ENCODE results near the gene PEX1. TPM values are rescaled to one million over a fixed set of nuclear protein-coding genes. Genes with fewer than 3 reads are reported as not detected.
"Not testable (repeated sequence)": the region's sequence is repeated elsewhere in the genome, so short reads cannot be mapped to it uniquely, and the experiment has no call there.

The PEX1 gene
- total RNA-seq, 1 donor from 2014 or later, result 57.3 TPM

DNA sequence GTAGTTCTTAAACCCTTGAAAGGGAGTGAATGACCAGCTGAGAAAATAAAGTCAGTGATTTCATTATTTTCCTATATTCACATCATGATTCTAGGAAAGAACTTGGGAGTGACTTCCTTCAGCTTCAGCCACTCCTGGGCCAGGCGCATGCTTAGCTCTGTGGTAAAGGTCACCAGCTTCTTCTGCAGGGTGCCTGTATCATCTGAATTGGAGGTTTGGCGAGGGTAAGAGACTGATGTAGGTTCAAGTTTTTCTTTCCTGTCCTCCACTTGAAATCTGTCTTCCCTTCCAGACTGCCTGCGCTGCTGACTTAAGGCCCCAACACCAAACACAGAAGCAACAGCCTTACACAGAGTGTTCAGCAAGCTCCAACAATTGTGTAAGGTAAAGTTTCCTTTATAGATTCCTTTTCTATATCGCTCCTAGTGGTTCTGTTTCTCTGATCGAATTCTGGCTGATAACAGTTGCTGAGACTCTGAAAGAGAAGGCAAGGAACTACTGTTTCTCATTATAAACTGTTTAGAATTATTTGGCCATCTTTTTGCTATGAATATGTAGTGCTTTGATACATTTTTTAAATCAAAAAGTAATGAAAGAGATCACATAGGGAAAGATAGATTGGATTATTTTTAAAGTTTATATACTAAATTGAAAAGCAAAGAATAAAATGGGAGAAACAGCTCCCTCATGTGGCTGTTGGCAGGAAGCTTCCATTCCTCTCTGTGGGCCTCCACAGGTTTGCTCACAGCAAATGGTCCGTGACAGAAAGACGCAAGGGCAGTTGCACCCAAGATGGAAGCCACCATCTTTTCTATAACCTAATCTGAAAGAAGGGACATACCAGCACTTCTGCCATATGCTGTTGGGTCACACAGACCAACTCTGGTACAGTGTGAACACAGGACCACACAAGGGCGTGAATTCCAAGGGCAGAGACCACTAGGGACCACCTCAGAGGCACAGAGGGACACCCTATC, 67.0 kb downstream of the PEX1 start:
- DNase-seq (ENCODE audit: low spot score), result peak; percentile 25

DNA sequence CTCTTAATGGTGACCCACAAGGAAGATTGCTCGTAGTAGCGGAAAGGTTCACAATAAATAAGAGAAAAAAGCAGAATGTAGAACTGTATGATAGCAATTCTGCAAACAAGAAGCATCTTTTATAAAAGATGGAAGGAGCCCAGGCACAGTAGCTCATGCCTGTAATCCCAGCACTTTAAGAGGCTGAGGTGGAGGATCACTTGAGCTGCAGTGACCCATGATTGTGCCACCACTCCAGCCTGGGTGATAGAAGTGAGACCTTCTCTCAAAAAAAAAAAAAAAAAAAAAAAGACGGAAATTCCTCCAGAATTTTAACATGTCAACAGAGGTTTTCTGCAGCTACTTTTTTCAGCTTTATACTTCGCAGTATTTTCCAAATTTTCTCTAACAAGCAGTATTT, 67.8 kb downstream of the PEX1 start:
- DNase-seq (ENCODE audit: low spot score), result no peak

DNA sequence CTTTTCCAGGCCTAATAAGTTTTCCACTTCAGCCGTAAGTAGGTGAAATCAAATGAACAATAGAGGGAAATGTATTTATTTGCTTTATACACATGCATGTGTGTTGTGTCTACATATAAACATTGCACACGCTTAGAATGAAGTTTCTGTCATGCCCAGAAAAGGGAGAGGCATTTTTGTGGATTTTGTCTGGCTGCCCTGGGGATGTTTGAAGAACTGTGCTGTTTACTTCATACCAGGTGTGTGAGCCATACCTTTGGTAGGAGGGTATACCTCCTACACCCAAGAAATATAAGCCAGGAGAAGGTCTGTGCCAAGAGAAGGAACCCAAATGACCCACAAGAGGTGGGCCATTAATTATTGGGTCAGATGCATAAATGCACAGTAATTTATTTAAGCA, 68.2 kb downstream of the PEX1 start:
- DNase-seq (ENCODE audit: low spot score), result no peak

DNA sequence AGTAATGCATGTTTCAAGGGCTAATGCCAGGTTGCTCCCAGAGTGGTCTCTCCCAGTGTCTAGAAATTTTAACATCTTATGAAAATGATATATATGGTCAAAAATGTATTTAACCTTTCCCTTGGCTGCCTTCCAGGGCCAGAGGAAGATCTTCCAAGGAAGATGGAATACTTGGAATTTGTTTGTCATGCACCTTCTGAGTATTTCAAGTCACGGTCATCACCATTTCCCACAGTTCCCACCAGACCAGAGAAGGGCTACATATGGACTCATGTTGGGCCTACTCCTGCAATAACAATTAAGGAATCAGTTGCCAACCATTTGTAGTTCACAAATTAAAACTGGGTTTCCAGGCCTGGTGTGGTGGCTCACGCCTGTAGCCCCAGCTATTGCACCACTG, 72.1 kb downstream of the PEX1 start:
- no peak for DNase-seq (ENCODE audit: low spot score)

DNA sequence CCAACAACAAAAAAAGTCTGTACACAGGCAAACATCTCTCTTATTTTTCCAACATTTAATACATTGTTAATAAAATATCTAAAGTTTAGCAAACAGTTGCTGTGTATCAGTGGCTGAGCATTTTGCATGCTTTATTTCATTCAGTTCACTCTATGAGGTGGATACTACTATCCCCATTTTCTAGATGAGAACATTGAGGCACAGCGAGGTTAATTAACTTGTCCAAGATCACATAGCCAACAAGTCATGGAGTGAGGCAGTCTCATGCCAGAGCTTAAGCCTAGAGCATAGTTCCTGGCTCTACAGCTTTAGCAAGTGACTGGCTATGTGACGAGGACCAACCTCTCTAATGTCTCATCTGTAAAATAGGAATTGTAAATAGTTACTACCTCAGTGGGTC, 76.7 kb downstream of the PEX1 start:
- no peak for DNase-seq (ENCODE audit: low spot score)

DNA sequence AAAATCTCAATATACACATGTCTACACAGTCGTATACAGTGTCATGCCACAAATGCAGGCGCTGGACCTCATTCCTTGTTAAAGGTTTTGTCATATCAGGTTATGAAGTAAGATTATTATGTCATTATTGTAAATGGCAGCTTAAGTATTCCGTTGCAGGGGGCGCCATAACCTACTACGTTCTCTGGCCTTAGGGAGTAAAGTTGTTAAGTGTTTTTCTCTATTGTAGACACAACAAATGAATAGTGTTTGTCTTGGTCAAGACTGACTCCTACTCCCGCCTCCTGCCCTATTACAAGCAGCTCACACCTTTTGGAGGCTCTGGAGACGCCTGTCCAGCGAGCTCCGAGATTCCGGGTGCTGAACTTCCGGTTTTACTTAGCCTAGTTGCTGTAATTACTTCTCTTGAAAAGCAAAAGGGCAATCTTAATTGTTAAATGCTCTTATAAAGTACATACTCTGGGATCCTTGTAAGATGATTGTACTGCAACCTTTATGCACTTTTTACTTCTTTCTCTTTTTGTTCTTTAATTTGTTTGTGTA, 80.0 kb downstream of the PEX1 start:
- DNase-seq (ENCODE audit: low spot score), result peak; percentile 55

DNA sequence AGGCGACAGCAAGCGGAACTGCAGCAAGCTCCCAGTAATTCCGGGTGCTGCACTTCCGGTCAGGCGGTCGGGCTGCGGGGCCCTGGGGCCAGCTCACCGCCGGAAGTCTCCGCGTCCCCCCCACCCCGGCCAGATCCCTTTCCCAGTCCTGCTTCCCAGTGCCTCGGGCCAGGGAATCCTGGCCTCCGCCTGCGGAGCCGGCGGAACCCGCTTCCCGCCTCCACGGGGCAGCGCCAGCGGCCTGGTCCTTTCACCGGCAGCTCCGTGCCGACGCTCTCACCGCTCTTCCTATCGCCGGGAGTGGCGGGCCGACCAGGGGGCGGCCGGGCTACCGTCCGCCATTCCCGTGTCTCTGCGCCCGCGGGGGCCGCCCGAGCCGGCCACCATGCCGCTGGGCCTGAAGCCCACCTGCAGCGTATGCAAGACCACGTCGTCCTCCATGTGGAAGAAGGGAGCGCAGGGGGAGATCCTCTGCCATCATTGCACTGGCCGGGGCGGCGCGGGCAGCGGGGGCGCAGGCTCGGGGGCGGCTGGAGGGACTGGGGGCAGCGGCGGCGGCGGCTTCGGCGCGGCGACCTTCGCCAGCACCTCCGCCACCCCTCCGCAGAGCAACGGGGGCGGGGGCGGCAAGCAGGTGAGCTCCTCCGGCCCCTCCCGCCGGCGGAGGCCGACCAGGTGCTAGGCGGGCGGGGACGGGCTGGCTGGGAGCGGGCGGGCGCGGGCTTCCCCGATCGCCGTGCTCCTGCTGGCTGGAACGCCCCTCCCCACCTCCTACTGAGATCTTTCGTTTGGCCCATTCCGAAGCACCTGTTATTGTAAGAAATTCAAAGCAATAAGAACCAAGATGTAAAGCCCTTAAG, 80.7 kb downstream of the PEX1 start, which contains the start of gene GATAD1:
Gene GATAD1 (plus strand): TSS at position 138 of the 860 bp plus-strand sequence. CDS start 248 bp downstream, at position 386.
- peak; percentile 94 for DNase-seq (ENCODE audit: low spot score)

DNA sequence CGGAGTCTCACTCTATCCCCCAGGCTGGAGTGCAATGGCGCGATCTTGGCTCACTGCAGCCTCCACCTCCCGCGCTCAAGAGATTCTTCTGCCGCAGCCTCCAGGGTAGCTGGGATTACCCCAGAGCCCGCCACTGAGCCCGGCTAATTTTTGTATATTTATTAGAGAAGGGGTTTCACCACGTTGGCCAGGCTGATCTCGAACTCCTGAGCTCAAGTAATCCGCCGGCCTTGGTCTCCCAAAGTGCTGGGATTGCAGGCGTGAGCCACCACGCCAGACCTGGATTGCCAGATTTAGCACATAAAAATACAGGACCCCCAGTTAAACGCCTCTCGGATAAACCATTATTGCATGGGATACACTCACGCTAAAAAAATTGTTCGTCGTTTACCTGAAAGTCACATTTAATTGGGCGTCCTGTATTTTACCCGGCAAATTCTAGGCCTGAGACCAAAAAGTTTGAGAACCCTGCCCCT, 81.4 kb downstream of the PEX1 start:
- no peak for DNase-seq (ENCODE audit: low spot score)

DNA sequence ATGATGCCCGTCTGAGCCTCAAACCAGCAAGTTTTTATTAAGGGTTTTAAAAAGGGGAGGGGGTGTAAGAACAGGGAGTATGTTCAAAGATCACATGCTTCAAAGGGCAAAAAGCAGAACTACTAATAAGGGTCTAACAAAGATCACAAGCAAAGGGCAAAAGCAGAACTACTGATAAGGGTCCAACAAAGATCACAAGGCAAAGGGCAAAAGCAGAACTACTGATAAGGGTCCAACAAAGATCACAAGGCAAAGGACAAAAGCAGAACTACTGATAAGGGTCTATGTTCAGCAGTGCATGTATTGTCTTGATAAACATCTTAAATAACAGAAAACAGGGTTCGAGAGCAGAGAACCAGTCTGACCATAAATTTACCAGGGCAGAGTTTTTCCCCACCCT, 85.6 kb downstream of the PEX1 start:
- not testable (repeated sequence) for DNase-seq (ENCODE audit: low spot score)

DNA sequence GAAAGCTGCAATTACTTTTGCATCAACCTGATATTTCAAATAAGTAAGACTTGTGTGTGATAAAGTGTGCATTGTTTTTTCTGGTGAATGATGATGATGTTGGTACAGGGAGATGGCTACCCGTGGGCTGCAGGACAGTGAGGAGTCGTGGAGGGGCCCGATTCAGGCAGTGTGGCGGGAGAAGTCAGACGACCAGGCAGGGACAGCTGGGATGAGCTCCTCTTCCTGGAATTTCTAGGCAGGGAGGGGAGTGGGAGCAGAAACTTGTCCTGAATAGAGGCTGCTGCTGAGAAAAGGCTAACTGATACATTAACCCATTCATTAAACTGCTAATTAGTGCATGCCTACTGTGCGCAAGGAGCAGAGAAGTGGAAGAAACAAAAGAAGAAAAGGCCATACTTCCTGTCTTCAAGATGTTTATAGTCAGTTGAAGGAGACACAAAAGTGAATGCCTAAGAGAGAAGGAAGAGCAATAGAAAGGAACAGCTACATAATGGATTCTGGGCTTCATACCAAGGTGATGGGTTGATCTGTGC, 90.3 kb downstream of the PEX1 start:
- no peak for DNase-seq (ENCODE audit: low spot score)

Other genes starting within 250 kb of the PEX1 start
- 59.7 TPM for gene GATAD1, start 81.0 kb downstream of the PEX1 start, total RNA-seq (ENCODE audit: insufficient read depth, low replicate concordance)
- 5.5 TPM for gene ERVW-1, start 50.6 kb downstream of the PEX1 start, total RNA-seq (ENCODE audit: insufficient read depth, low replicate concordance)
- 10.1 TPM for gene RBM48, start 275 bp upstream of the PEX1 start, total RNA-seq (ENCODE audit: insufficient read depth, low replicate concordance)
- 26.7 TPM for gene FAM133B, start 61.9 kb upstream of the PEX1 start, total RNA-seq (ENCODE audit: insufficient read depth, low replicate concordance)